Keratinocyte (primary cell): ENCODE measurements around the gene ADAMTS4. TPM values are rescaled to one million over a fixed set of nuclear protein-coding genes. Genes with fewer than 3 reads are reported as not detected.
A peak's percentile ranks its signal among the peaks of the same experiment; 100 is the strongest.

Experiments used
- DNase-seq: peaks from one replicate; pipeline ENCODE4 v3.0.0-alpha.2; 2011; ENCODE audit warnings: low read depth, missing footprints, low spot score
- FAIRE-seq: peaks from 2 replicates; lab custom pipeline; 2011; peaks lifted over from hg19 to GRCh38; lab: Jason Lieb, UNC
- H2AFZ ChIP-seq: 2 replicates; pipeline ENCODE4 v1.6.0; 2012; ENCODE audit warnings: low read length, control low read depth, inconsistent platforms; ENCODE audit not compliant: control insufficient read depth
- H3K27ac ChIP-seq: 2 replicates; pipeline ENCODE4 v1.5.1; 2011; ENCODE audit warnings: low read length; ENCODE audit not compliant: control insufficient read depth, insufficient read depth
- H3K27me3 ChIP-seq: 3 replicates; pipeline ENCODE4 v1.6.0; 2011; ENCODE audit warnings: low read length; ENCODE audit not compliant: control insufficient read depth, insufficient read depth; ENCODE audit errors: extremely low read depth
- H3K36me3 ChIP-seq, 2 experiments: 2 replicates in 1 of 2; 3 replicates in 1 of 2; pipeline ENCODE4 v1.5.1; 2011; ENCODE audit warnings: low read length in 2 of 2, mild to moderate bottlenecking in 1 of 2; ENCODE audit not compliant: control insufficient read depth in 2 of 2, insufficient read depth in 2 of 2; ENCODE audit errors: extremely low read depth in 1 of 2
- H3K4me1 ChIP-seq: 3 replicates; pipeline ENCODE4 v1.5.1; 2011; ENCODE audit warnings: low read length; ENCODE audit not compliant: control insufficient read depth, insufficient read depth; ENCODE audit errors: extremely low read depth
- H3K4me2 ChIP-seq: 3 replicates; pipeline ENCODE4 v1.6.0; 2011; ENCODE audit warnings: low read depth, low read length; ENCODE audit not compliant: control insufficient read depth, insufficient read depth; ENCODE audit errors: extremely low read depth
- H3K4me3 ChIP-seq, 3 experiments: fragments of 200-600 bp in 1 of 3; sonication (generic) in 1 of 3; 2 replicates in 2 of 3; 3 replicates in 1 of 3; pipeline ENCODE4 v1.5.1; 2011 to 2016; ENCODE audit warnings: low read length in 3 of 3, mild to moderate bottlenecking in 3 of 3, control low read depth in 2 of 3, inconsistent platforms in 1 of 3, low read depth in 1 of 3, mixed read lengths in 1 of 3, mixed run types in 1 of 3, moderate library complexity in 1 of 3; ENCODE audit not compliant: control insufficient read depth in 2 of 3, insufficient read depth in 2 of 3; ENCODE audit errors: extremely low read depth in 1 of 3
- H3K79me2 ChIP-seq: 2 replicates; pipeline ENCODE4 v1.6.0; 2012; ENCODE audit warnings: low read length; ENCODE audit not compliant: control insufficient read depth, insufficient read depth
- H3K9ac ChIP-seq: 3 replicates; pipeline ENCODE4 v1.6.0; 2011; ENCODE audit warnings: low read length; ENCODE audit not compliant: control insufficient read depth, insufficient read depth; ENCODE audit errors: extremely low read depth
- H3K9me1 ChIP-seq: 3 replicates; pipeline ENCODE4 v1.6.0; 2011; ENCODE audit warnings: low read length; ENCODE audit not compliant: control insufficient read depth, insufficient read depth; ENCODE audit errors: extremely low read depth
- H3K9me3 ChIP-seq: 2 replicates; pipeline ENCODE4 v1.5.1; 2012; ENCODE audit warnings: low read depth, low read length; ENCODE audit not compliant: control insufficient read depth
- H4K20me1 ChIP-seq: 3 replicates; pipeline ENCODE4 v1.6.0; 2011; ENCODE audit warnings: low read length; ENCODE audit not compliant: control insufficient read depth, insufficient read depth; ENCODE audit errors: extremely low read depth
- CTCF ChIP-seq, 3 experiments: IDR thresholded peaks in 1 of 3; conservative IDR thresholded peaks in 1 of 3; optimal IDR thresholded peaks in 1 of 3; 2 replicates in 2 of 3; 3 replicates in 1 of 3; pipeline versions ENCODE3 to v1.5.1; 2011; ENCODE audit warnings: low read length in 3 of 3, mild to moderate bottlenecking in 3 of 3, moderate library complexity in 2 of 3, control low read depth in 1 of 3, inconsistent platforms in 1 of 3; ENCODE audit not compliant: insufficient read depth in 2 of 3; ENCODE audit errors: extremely low read depth in 1 of 3
- EZH2 ChIP-seq: IDR thresholded peaks from one replicate; pipeline ENCODE4 v1.6.1; 2012; ENCODE audit warnings: inconsistent platforms, mild to moderate bottlenecking, low read length, moderate library complexity
- dilution Hi-C: fragments of 300-500 bp; cut with MboI; formaldehyde crosslinking; loops from one replicate; pipeline ENCODE4 v1.7.0; 2020; ENCODE audit warnings: low sequenced_read_pairs; ENCODE audit not compliant: extremely low pct_ligation_motif_present
- polyA plus RNA-seq, 5 experiments: library from polyadenylated mRNA; depleted of rRNA in 3 of 5; stranded (reverse) in 3 of 5; stranded (forward) in 1 of 5; unstranded in 1 of 5; fragments of >200 nt; gene quantifications; 1 replicate in 1 of 5; 2 replicates in 3 of 5; 3 replicates in 1 of 5; pipeline versions ENCODE4 v1.2.1 to v1.2.3, GENCODE V29; 2011 to 2012; ENCODE audit warnings: missing spikeins in 2 of 5, low read depth in 1 of 5, low replicate concordance in 1 of 5

ADAMTS4 gene
- polyA plus RNA-seq, 1 donor (not counting 4 experiments of a cell fraction or from before 2014, with no cell fraction given) = 0.35 TPM

GRCh38 chr1:161175771-161176453 lies 22.9 kb downstream of the ADAMTS4 start:
- Histone ChIP-seq H4K20me1 (no peaks in the 10 kb centered on the region), H3K4me3 (peak overlapping the region; percentile 87 to 93 (median 93)), H3K4me2 (peak overlapping the region; percentile 99), H3K27ac (peak overlapping the region; percentile 92), H3K27me3 (no peaks in the 10 kb centered on the region), H3K9me3 (no peaks in the 10 kb centered on the region), H3K9me1 (no peaks in the 10 kb centered on the region), H3K36me3 (peaks cover 18 to 29% of the 10 kb centered on the region in 2 experiments), H3K9ac (peak overlapping the region; percentile 95), H3K4me1 (peaks cover 13% of the 10 kb centered on the region), H3K79me2 (peaks cover 16% of the 10 kb centered on the region), H2AFZ (no peak overlapping the region)
- TF ChIP-seq EZH2 (no peak), CTCF (optimal IDR thresholded peaks at IDR 0.05 in 1 of 3, IDR thresholded peaks at IDR 0.05 in 1 of 3, conservative IDR thresholded peaks at IDR 0.05 in 1 of 3; ENCODE audit: extremely low read depth in 1 of 3, insufficient read depth in 2 of 3, low read length in 3 of 3) (no peak)
- no peak for DNase-seq
- no peak for FAIRE-seq
- dilution Hi-C loops = no loop called here

- Histone ChIP-seq H3K4me1 (peaks cover 13% of the 10 kb centered on the region), H3K27me3 (no peaks in the 10 kb centered on the region), H3K4me2 (no peak overlapping the region), H3K4me3 (no peak overlapping the region), H3K9me3 (no peaks in the 10 kb centered on the region), H3K9me1 (no peaks in the 10 kb centered on the region), H3K27ac (no peak overlapping the region), H4K20me1 (no peaks in the 10 kb centered on the region), H3K9ac (no peak overlapping the region), H3K36me3 (peaks cover 19 to 35% of the 10 kb centered on the region in 2 experiments), H3K79me2 (peaks cover 16% of the 10 kb centered on the region), H2AFZ (no peak overlapping the region)
- TF ChIP-seq EZH2 (no peak), CTCF (optimal IDR thresholded peaks at IDR 0.05 in 1 of 3, IDR thresholded peaks at IDR 0.05 in 1 of 3, conservative IDR thresholded peaks at IDR 0.05 in 1 of 3; ENCODE audit: extremely low read depth in 1 of 3, insufficient read depth in 2 of 3, low read length in 3 of 3) (no peak)
- no peak for FAIRE-seq
- no peak for DNase-seq
- dilution Hi-C loops = no loop called here
Measured at GRCh38 chr1:161174911-161175310, 23.9 kb downstream of the ADAMTS4 start.
